IPS DF 4.7 (cell line): Measurements from ENCODE around the gene ODAD4.
"Not testable (repeated sequence)": the region's sequence is repeated elsewhere in the genome, so short reads cannot be mapped to it uniquely, and the experiment has no call there.

Source experiments
- DNase-seq: peaks from one replicate; pipeline ENCODE4 v3.0.0-alpha.2; 2013; ENCODE audit warnings: low spot score; ENCODE audit errors: extremely low read depth

ODAD4 gene

GRCh38 chr17:41913798-41914197 is 16.6 kb upstream of the ODAD4 start:
- no peak for DNase-seq

- no peak for DNase-seq
Observed at GRCh38 chr17:41914358-41914766, 16.1 kb upstream of the ODAD4 start.

DNA sequence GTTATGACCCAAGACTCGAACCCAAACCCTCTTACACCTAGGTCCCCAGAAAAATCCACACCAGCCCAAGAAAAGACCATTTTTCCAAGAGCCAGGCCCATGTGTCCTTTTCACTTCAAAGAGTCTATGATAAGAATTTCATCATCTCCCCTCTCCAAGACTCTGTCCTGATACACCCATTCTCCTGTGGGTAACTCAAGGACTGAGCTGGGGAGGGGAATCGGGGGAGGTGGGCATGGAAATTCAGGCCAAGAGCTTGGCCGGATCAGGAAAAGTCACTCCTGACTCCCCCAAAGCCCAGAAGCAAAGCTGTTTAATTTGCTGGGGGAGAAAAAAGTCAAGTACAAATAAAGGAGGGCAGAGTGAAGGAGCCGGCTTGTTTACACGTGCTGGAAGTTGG is 15.4 kb upstream of the ODAD4 start:
- no peak for DNase-seq

- no peak for DNase-seq
Observed at GRCh38 chr17:41915566-41915965, 14.9 kb upstream of the ODAD4 start.

- no peak for DNase-seq
Observed at GRCh38 chr17:41917192-41917591, 13.2 kb upstream of the ODAD4 start.

- DNase-seq, result no peak
Observed at GRCh38 chr17:41917679-41918313, 12.6 kb upstream of the ODAD4 start.

- peak; percentile 62 for DNase-seq
Observed at GRCh38 chr17:41918314-41919164, 11.9 kb upstream of the ODAD4 start, which contains the start of gene ACLY. Gene ACLY, minus strand, starts transcription at chr17:41918951. Its CDS starts 5,078 bp downstream, at chr17:41913873.

DNA sequence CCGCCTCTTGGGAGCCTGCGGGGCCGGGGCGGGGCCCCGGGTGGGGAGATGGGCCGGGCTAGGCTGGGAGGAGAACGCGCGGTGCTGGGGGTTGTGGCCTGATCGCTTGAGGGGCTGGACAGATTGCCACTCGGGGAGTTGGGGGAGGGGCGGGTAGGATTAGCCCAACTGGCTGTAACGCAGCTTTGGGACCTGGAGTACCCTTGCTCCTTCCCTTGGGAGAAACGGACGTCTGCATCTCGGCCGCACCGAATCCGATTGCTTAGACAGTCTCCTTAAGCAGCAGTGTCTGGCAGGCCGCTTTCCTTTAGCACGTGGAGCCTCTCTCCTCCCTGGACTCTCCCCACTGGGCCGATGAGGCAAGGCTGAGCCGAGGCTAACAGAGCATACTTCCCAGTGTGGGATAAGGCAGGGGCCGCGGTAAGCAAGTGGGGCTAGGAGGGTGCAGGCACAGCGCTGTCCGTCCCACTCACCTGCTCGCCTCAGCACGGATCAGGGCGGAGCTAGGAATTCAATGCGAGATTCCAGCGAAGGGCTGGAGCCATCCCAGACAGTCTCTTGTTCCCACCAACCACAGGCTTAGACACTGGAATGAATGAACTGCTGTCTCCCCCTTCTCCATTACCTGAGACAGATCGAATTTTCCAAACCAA is 11.1 kb upstream of the ODAD4 start:
- peak; percentile 69 for DNase-seq

- DNase-seq, result no peak
Observed at GRCh38 chr17:41919840-41920579, 10.4 kb upstream of the ODAD4 start.

- no peak for DNase-seq
Observed at GRCh38 chr17:41920580-41920955, 9.8 kb upstream of the ODAD4 start.

GRCh38 chr17:41925991-41926590 is 4.3 kb upstream of the ODAD4 start:
- DNase-seq, result no peak

- DNase-seq, result no peak
Observed at GRCh38 chr17:41928693-41929251, 1.6 kb upstream of the ODAD4 start.

- DNase-seq, result not testable (repeated sequence)
Observed at GRCh38 chr17:41930833-41931156, 378 bp downstream of the ODAD4 start.

DNA sequence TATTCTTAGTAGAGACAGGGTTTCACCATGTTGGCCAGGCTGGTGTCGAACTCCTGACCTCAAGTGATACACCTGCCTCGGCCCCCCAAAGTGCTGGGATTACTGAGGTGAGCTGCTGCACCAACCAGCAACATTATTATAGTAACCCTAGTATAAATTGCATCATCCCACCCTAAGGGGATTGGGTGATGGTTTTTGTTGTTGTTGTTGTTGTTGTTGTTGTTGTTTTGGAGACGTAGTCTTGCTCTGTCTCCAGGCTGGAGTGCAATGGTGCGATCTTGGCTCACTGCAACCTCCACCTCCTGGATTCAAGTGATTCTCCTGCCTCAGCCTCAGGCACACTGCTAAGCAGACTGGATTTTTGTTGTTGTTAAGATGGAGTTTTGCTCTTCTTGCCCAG is 1.3 kb downstream of the ODAD4 start:
- DNase-seq, result not testable (repeated sequence)

DNA sequence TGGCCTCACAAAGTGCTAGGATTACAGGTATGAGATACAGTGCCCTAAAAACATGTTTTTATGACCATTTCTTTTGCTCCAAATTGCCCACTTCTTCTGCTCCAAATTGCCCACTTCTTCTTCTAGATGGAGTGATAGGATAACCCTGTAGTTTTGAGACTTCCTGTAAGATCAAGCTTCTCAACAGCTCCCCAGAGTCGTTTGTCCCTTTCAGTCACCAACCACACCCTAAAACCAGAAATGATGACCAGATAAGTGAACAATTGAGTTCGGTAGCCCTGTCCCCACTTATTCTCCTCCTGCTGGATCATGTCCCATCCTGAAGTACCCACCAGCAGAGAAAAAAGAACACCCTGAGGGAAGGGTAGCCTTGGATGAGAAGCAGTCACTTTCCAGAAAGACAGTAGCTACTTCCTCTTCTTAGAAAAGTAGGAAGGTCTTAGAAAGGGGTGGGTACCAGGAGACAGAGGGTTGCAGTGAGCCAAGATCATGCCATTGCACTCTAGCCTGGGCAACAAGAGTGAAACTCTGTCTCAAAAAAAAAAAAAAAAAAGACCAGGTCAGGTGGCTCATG is 2.5 kb downstream of the ODAD4 start:
- DNase-seq, result no peak

DNA sequence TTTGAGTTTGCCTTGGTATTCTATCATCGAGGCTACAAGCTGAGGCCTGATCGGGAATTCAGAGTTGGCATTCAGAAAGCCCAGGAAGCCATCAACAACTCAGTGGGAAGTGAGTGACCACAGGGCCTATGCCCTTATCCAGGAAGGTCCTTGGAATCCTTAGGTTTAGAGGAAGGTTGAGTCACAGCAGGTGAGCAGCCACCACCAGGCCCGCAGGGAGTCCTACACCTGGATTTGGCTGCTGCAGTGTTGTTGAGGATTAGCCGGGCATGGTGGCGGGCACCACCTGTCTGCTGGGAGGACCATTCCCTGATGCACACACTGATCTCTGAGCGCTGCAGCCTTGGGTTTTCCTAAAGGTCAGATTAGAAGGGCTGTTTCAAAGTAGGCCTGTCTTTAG is 5.2 kb downstream of the ODAD4 start:
- no peak for DNase-seq

DNA sequence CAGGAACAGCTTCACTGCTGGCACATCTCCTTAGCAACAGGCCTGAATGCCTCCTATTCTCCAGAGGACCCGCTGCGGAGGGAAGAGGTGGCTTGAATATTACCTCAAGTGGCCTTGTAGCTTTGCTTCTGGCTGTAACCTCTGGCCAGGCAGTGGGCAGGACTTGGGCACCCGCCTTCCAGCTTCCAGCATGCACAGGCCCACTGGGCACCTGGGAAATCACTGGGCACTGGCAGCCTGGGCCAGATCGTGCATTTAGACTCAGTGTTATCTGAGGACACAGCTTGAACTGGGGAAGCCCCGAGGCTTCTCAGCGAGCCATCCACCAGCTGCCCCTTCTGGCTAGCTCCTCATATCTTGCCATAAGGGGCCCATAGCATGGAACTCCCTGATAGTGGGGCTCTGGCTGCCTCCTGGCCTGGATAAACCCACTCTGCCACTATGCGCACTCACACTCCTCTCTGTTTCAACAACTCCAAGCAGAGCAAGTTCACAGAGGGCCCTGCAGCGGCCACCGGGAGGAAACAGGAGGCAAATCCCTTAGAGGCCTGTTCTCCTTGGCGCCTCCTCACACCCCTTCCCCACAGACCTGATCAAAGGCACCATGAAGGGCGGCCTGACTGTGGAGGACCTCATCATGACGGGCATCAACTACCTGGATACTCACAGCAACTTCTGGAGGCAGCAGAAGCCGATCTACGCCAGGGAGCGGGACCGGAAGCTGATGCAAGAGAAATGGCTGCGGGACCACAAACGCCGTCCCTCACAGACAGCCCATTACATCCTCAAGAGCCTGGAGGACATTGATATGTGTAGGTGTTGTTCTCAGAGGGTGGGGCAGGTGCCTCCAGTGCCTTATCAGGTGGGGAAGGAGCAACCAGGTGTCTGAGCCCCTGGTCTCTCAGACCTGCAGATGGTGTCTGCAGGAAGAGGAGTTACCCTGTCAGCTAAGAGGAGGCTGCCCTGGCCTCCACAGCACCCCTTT is 7.8 kb downstream of the ODAD4 start:
- DNase-seq, result no peak

GRCh38 chr17:41939044-41939692 is 8.8 kb downstream of the ODAD4 start:
- no peak for DNase-seq

- no peak for DNase-seq
Observed at GRCh38 chr17:41939693-41940090, 9.3 kb downstream of the ODAD4 start.
